ENCODE data around the gene PPP2R5B.

GRCh38 chr11:64925536-64926436 lies 1.3 kb downstream of the PPP2R5B start:
- TF ChIP-seq ZNF274 (IDR thresholded peaks at IDR 0.05; ENCODE audit: low read depth, low read length) (no peak), SUZ12 (IDR thresholded peaks at IDR 0.05; ENCODE audit: extremely low read depth, insufficient read depth, insufficient read length) (no peak)

Data from NT2/D1 (cell line).